GM23338 (cell line): ENCODE data around the gene ALG14. TPM values are rescaled to one million over a fixed set of nuclear protein-coding genes. Genes with fewer than 3 reads are reported as not detected.

ENCODE experiments used
- ATAC-seq: fragments of 200-7000 bp; cut with Tn5 transposase; 3 replicates; pipeline ENCODE4 v1.9.1; 2020
- DNase-seq: peaks from one replicate; pipeline ENCODE4 v3.0.0-alpha.2; 2015; ENCODE audit warnings: low spot score
- H2AFZ ChIP-seq: fragments of 200-600 bp; sonication (generic); 2 replicates; pipeline ENCODE4 v1.8.0; 2016; ENCODE audit warnings: antibody characterized with exemption, mild to moderate bottlenecking, moderate library complexity
- H3F3A ChIP-seq: fragments of 200-600 bp; sonication (generic); replicated peaks from 2 replicates; pipeline ENCODE4 v1.8.0; 2017; ENCODE audit warnings: antibody characterized with exemption, mixed run types, low read depth
- H3K27ac ChIP-seq: fragments of 200-600 bp; sonication (generic); 2 replicates; pipeline ENCODE4 v1.6.1; 2016; ENCODE audit warnings: low read depth
- H3K27me3 ChIP-seq: fragments of 200-600 bp; sonication (generic); 2 replicates; pipeline ENCODE4 v1.8.0; 2016; ENCODE audit warnings: mild to moderate bottlenecking, mixed run types, moderate library complexity; ENCODE audit not compliant: insufficient read depth
- H3K36me3 ChIP-seq: fragments of 200-600 bp; sonication (generic); 2 replicates; pipeline ENCODE4 v1.8.0; 2016; ENCODE audit warnings: mild to moderate bottlenecking; ENCODE audit not compliant: insufficient read depth
- H3K4me1 ChIP-seq: fragments of 200-600 bp; sonication (generic); 2 replicates; pipeline ENCODE4 v1.8.0; 2016; ENCODE audit warnings: mild to moderate bottlenecking, moderate library complexity; ENCODE audit not compliant: insufficient read depth
- H3K4me2 ChIP-seq: fragments of 200-600 bp; sonication (generic); 2 replicates; pipeline ENCODE4 v1.7.1; 2017; ENCODE audit warnings: mixed run types
- H3K4me3 ChIP-seq: fragments of 200-600 bp; sonication (generic); 2 replicates; pipeline ENCODE4 v1.6.1; 2016; ENCODE audit warnings: mixed run types
- H3K79me2 ChIP-seq: fragments of 200-600 bp; sonication (generic); replicated peaks from 2 replicates; pipeline ENCODE4 v1.8.0; 2017; ENCODE audit warnings: mild to moderate bottlenecking; ENCODE audit not compliant: insufficient read depth
- H3K9me2 ChIP-seq: fragments of 200-600 bp; sonication (generic); 2 replicates; pipeline ENCODE4 v1.8.0; 2017; ENCODE audit not compliant: insufficient read depth
- H4K20me1 ChIP-seq: fragments of 200-600 bp; sonication (generic); replicated peaks from 2 replicates; pipeline ENCODE4 v1.8.0; 2017; ENCODE audit warnings: mild to moderate bottlenecking; ENCODE audit not compliant: insufficient read depth
- H3K27ac Mint-ChIP-seq: 2 replicates; pipeline ENCODE4 v1.8.0; 2020; ENCODE audit warnings: inconsistent platforms, mild to moderate bottlenecking, moderate library complexity, mixed read lengths
- H3K27me3 Mint-ChIP-seq: 3 replicates; pipeline ENCODE4 v1.8.0; 2022; ENCODE audit warnings: low read depth, mild to moderate bottlenecking, moderate library complexity, mixed read lengths, inconsistent platforms; ENCODE audit not compliant: insufficient read depth, poor library complexity
- H3K36me3 Mint-ChIP-seq: 3 replicates; pipeline ENCODE4 v1.8.0; 2021; ENCODE audit warnings: low read depth, mild to moderate bottlenecking, inconsistent platforms, moderate library complexity, mixed read lengths
- H3K4me1 Mint-ChIP-seq: 3 replicates; pipeline ENCODE4 v1.8.0; 2020; ENCODE audit warnings: mild to moderate bottlenecking, inconsistent platforms, mixed read lengths
- H3K4me3 Mint-ChIP-seq: 3 replicates; pipeline ENCODE4 v1.8.0; 2021; ENCODE audit warnings: moderate library complexity, mild to moderate bottlenecking, inconsistent platforms, mixed read lengths
- H3K9me3 Mint-ChIP-seq: 3 replicates; pipeline ENCODE4 v1.8.0; 2020; ENCODE audit warnings: moderate library complexity, mild to moderate bottlenecking, inconsistent platforms, mixed read lengths
- CREB1 ChIP-seq: fragments of 250-450 bp; sonication (Bioruptor Pico); IDR thresholded peaks from 2 replicates; pipeline ENCODE4 v1.5.0; 2020; ENCODE audit warnings: low read depth, mild to moderate bottlenecking, moderate library complexity
- CTCF ChIP-seq, 2 experiments: fragments of 200-600 bp in 1 of 2; sonication (generic) in 1 of 2; conservative IDR thresholded peaks; 2 replicates each; pipeline versions ENCODE4 v1.5.1 to v1.6.1; 2016 to 2017; ENCODE audit warnings: antibody characterized with exemption in 2 of 2, low read depth in 2 of 2, mild to moderate bottlenecking in 2 of 2, moderate library complexity in 1 of 2
- ETS1 ChIP-seq: IDR thresholded peaks from 2 replicates; pipeline ENCODE4 v1.6.1; 2016; ENCODE audit warnings: antibody characterized with exemption
- EZH2phosphoT487 ChIP-seq: fragments of 200-600 bp; sonication (generic); IDR thresholded peaks from one replicate; pipeline ENCODE4 v1.8.1; 2018; ENCODE audit warnings: antibody characterized with exemption; ENCODE audit not compliant: unreplicated experiment
- JUNB ChIP-seq: IDR thresholded peaks from one replicate; pipeline ENCODE4 v1.6.1; 2016; ENCODE audit warnings: antibody characterized with exemption; ENCODE audit not compliant: unreplicated experiment
- NANOG ChIP-seq: IDR thresholded peaks from 2 replicates; pipeline ENCODE4 v1.6.1; 2016; ENCODE audit warnings: antibody characterized with exemption, borderline replicate concordance
- ZNF114 ChIP-seq: fragments of 250-450 bp; sonication (Bioruptor Pico); IDR thresholded peaks from 2 replicates; pipeline ENCODE4 v1.5.0; 2020; ENCODE audit warnings: mild to moderate bottlenecking, moderate library complexity
- ZNF331 ChIP-seq: fragments of 250-450 bp; sonication (Bioruptor Pico); IDR thresholded peaks from 2 replicates; pipeline ENCODE4 v1.5.0; 2020; ENCODE audit warnings: low read depth, mild to moderate bottlenecking, moderate library complexity
- polyA plus RNA-seq: library from polyadenylated mRNA; unstranded; fragments of >200 nt; fragmentation: Nextera tagmentation; extraction: Ambion mirVana; gene quantifications from 2 replicates; pipeline ENCODE4 v1.2.1, GENCODE V29; 2016
- total RNA-seq: library from RNA; depleted of rRNA; stranded (reverse); fragments of >200 nt; shearing (Covaris generic); gene quantifications from 2 replicates; pipeline ENCODE4 v1.2.3, GENCODE V29; 2014
- TF ChIP-seq, protein P1 (sequence below): IDR thresholded peaks from one replicate; pipeline ENCODE4 v1.6.1; 2018; ENCODE audit warnings: antibody characterized with exemption; ENCODE audit not compliant: unreplicated experiment

The ALG14 gene
- total and polyA plus RNA-seq, 2 experiments from 2014 or later = 0.42 to 2.8 TPM

DNA sequence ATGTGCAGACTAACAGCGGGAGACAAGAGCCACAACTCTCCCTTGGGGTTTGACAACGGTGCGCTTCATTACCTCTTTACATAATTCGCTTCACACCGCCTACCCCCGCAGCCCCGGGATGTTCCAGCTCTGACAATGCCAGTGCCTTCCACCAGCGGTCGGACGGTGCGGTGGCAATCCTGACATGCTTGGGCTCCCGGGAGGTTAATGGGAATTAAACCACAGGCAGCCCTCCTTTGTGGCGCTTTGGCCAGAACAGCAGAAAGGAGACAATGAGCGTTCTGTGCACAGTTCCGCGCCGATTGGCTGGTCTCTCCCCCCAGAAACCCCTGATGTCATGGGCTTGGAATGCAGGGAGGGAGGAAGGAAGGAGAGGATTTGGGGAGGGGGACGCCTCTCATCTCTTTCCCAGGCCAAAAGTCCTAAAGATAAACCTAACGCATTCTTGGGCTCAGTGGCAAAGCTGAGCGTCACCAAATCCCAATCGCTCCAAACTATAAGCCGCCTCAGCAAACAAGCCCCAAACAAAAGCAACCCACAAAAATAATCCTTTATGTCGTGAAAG lies 147.1 kb downstream of the ALG14 start:
- Mint-ChIP-seq H3K36me3 (peaks cover 33% of the 10 kb centered on the region), H3K27ac (peak overlapping the region; percentile 98), H3K9me3 (peaks cover 4% of the 10 kb centered on the region; the same call in 1 of the 3 replicates), H3K27me3 (peaks cover 20% of the 10 kb centered on the region), H3K4me3 (peak overlapping the region; percentile 98), H3K4me1 (peaks cover 73% of the 10 kb centered on the region)
- H3F3A ChIP-seq = peaks cover 12% of the 10 kb centered on the region
- H3K79me2 ChIP-seq = peaks cover 81% of the 10 kb centered on the region
- H3K4me1 ChIP-seq = peaks cover 61% of the 10 kb centered on the region
- peak; percentile 41; the same call in 1 of the 2 replicates for TF ChIP-seq CREB1 (CRISPR knock-in tag)
- no peak for TF ChIP-seq ETS1
- no peak for TF ChIP-seq CTCF (conservative IDR thresholded peaks at IDR 0.05; ENCODE audit: low read depth in 2 of 2)
- TF ChIP-seq, protein P1, sequence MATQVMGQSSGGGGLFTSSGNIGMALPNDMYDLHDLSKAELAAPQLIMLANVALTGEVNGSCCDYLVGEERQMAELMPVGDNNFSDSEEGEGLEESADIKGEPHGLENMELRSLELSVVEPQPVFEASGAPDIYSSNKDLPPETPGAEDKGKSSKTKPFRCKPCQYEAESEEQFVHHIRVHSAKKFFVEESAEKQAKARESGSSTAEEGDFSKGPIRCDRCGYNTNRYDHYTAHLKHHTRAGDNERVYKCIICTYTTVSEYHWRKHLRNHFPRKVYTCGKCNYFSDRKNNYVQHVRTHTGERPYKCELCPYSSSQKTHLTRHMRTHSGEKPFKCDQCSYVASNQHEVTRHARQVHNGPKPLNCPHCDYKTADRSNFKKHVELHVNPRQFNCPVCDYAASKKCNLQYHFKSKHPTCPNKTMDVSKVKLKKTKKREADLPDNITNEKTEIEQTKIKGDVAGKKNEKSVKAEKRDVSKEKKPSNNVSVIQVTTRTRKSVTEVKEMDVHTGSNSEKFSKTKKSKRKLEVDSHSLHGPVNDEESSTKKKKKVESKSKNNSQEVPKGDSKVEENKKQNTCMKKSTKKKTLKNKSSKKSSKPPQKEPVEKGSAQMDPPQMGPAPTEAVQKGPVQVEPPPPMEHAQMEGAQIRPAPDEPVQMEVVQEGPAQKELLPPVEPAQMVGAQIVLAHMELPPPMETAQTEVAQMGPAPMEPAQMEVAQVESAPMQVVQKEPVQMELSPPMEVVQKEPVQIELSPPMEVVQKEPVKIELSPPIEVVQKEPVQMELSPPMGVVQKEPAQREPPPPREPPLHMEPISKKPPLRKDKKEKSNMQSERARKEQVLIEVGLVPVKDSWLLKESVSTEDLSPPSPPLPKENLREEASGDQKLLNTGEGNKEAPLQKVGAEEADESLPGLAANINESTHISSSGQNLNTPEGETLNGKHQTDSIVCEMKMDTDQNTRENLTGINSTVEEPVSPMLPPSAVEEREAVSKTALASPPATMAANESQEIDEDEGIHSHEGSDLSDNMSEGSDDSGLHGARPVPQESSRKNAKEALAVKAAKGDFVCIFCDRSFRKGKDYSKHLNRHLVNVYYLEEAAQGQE = no peak
- TF ChIP-seq JUNB = no peak
- TF ChIP-seq EZH2phosphoT487 = no peak
- peaks cover 43% of the 10 kb centered on the region for H4K20me1 ChIP-seq
- no peaks in the 10 kb centered on the region for H3K27me3 ChIP-seq
- H2AFZ ChIP-seq = no peak overlapping the region
- H3K27ac ChIP-seq = peak overlapping the region; percentile 99
- no peaks in the 10 kb centered on the region for H3K9me2 ChIP-seq
- peak overlapping the region; percentile 82 for H3K4me2 ChIP-seq
- H3K36me3 ChIP-seq = no peaks in the 10 kb centered on the region
- peak overlapping the region; percentile 92 for H3K4me3 ChIP-seq
- ATAC-seq = peak; percentile 62
- peak; percentile 97 for DNase-seq

- peaks cover 72% of the 10 kb centered on the region for H3K4me1 Mint-ChIP-seq
- no peak overlapping the region for H2AFZ ChIP-seq
- no peaks in the 10 kb centered on the region for H3K27me3 ChIP-seq
- H3K36me3 ChIP-seq = no peaks in the 10 kb centered on the region
- peaks cover 20% of the 10 kb centered on the region for H3K27me3 Mint-ChIP-seq
- H3K4me1 ChIP-seq = peaks cover 67% of the 10 kb centered on the region
- peak overlapping the region; percentile 75 for H3K27ac ChIP-seq
- H3K4me3 Mint-ChIP-seq = peak overlapping the region; percentile 98
- ATAC-seq (no peak), DNase-seq (no peak)
- peaks cover 50% of the 10 kb centered on the region for H4K20me1 ChIP-seq
- peak overlapping the region; percentile 98 for H3K27ac Mint-ChIP-seq
- H3K79me2 ChIP-seq = peaks cover 81% of the 10 kb centered on the region
- H3K9me2 ChIP-seq = no peaks in the 10 kb centered on the region
- peaks cover 12% of the 10 kb centered on the region for H3F3A ChIP-seq
- H3K4me2 ChIP-seq = peak overlapping the region; percentile 82
- H3K36me3 Mint-ChIP-seq = peaks cover 33% of the 10 kb centered on the region
- peak overlapping the region; percentile 92 for H3K4me3 ChIP-seq
- peaks cover 4% of the 10 kb centered on the region; the same call in 1 of the 3 replicates for H3K9me3 Mint-ChIP-seq
- TF ChIP-seq ZNF114 (CRISPR knock-in tag) (no peak), ZNF331 (no peak), CTCF (conservative IDR thresholded peaks at IDR 0.05; ENCODE audit: low read depth in 2 of 2) (no peak), EZH2phosphoT487 (no peak), NANOG (no peak), ETS1 (no peak)
- TF ChIP-seq, protein P1 = no peak
Observed at GRCh38 chr1:94925004-94925403, 147.7 kb downstream of the ALG14 start.
